ENCODE results near the gene RIC1.

RIC1 gene

DNA sequence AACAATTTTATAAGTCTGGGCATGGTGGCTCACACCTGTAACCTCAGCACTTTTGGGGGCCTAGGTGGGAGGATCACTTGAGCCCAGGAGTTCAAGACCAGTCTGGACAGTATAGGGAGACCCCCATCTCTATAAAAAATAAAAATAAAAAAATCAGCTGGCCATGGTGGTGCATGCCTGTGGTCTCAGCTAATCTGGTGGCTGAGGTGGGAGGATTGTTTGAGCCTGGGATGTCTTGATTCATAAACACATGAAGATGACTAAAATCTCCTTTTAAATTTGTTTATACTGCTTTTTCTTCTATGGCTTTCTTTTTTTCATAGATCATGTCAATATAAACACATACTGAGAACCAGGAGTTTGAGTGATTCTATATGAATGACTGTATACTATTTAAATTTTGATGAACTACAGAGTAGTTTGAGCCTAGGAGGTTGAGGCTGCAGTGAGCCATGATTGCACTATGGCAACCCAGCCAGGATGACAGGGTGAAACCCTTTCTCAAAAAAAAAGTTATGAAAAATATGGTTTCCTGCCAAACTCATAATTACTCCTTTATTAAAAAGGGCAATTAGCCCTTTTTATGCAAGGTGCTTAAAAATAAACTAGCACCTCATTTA lies 14.2 kb downstream of the RIC1 start:
- no peak for TF ChIP-seq CTCF (IDR thresholded peaks at IDR 0.05; ENCODE audit: low read depth, low read length, missing control alignments)
- no peaks in the 10 kb centered on the region for H3K27me3 ChIP-seq (replicated peaks)
- no peaks in the 10 kb centered on the region for H3K36me3 ChIP-seq (replicated peaks)
- in situ Hi-C loops (cut with HindIII; ENCODE audit: low pct_ligation_motif_present, low sequenced_read_pairs), result no loop called here
- H3K27ac ChIP-seq, result no peak overlapping the region
- DNase-seq, result no peak
- no peak overlapping the region for H3K4me3 ChIP-seq (ENCODE audit: low read depth, low read length)

DNA sequence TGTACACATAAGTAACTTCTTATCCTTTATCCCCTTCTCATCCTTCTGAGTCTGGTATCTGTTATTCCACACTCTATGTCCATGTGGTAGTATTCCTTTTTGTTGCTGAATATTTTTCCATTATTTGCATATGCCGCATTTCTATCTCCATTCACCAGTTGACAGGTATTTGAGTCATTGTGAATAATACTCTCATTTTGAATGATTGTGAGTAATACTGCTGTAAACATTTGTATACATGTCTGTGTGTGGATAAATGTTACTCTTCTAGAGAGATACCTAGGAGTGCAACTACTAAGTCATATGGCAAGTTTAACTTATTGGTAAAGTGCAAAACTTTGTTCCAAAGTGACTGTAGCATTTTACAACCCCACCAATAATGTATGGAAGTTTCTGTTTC lies 15.6 kb downstream of the RIC1 start:
- H3K27ac ChIP-seq, result no peak overlapping the region
- TF ChIP-seq CTCF (IDR thresholded peaks at IDR 0.05; ENCODE audit: low read depth, low read length, missing control alignments), result no peak
- H3K27me3 ChIP-seq (replicated peaks), result no peaks in the 10 kb centered on the region
- H3K36me3 ChIP-seq (replicated peaks), result no peaks in the 10 kb centered on the region
- DNase-seq, result no peak
- H3K4me3 ChIP-seq (ENCODE audit: low read depth, low read length), result no peak overlapping the region
- in situ Hi-C loops (cut with HindIII; ENCODE audit: low pct_ligation_motif_present, low sequenced_read_pairs), result no loop called here

DNA sequence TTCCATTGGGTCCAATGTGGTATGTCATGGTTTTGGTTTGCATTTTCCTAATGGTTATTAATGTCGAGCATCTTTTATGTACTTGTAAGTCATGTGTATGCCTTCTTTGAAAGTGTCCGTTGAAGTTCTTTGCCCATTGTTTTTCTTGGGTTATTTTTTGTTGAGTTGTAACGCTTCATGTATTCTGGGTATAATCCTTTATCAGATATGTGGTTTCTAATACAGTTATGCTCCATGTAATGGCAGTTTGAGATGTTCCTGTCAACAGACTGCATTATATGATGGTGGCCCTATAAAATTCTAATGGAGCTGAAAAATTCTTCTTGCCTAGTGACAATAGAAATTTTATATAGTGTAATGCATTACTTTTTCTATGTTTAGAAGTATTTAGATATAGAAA lies 17.2 kb downstream of the RIC1 start:
- no peak for DNase-seq
- Histone ChIP-seq H3K27me3 (replicated peaks) (no peaks in the 10 kb centered on the region), H3K4me3 (ENCODE audit: low read depth, low read length) (no peak overlapping the region), H3K27ac (no peak overlapping the region), H3K36me3 (replicated peaks) (no peaks in the 10 kb centered on the region)
- in situ Hi-C loops (cut with HindIII; ENCODE audit: low pct_ligation_motif_present, low sequenced_read_pairs), result no loop called here
- TF ChIP-seq CTCF (IDR thresholded peaks at IDR 0.05; ENCODE audit: low read depth, low read length, missing control alignments), result no peak

DNA sequence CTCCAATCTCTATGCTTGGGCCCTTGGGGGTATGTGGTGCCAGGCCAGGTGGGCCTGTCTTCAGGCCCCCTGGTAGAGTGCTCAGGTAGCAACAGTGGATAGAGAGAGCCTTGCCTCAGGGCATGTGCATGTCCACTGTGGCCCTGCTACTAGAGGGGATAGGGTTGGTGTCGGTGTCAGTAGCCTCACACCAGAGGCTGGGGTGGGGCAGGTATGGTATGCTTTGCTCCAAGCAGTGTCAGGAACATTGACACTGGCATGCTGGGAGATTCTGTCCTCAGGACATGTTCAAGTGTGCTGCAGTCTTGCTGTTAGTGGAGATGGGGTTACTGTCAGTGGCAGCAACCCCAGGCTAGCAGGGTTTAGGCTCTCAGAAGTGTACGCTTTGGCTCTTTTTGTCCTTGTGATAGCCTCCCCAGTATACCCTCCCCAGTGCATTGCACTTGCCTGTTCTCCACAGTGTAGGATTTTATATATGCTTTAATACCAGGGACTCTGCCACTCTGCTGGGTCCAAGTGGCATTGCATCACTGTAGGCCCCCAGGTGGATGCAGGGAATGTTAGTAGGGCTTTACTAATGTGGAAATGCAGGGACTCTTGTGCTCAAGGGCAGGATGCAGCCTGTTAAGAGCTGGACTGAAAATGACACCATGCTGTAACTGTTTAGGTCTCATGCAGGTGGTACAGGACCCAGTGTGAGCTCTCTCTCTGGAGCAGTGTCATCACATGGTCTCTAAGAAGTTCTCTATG lies 21.6 kb downstream of the RIC1 start:
- Histone ChIP-seq H3K27ac (no peak overlapping the region), H3K27me3 (replicated peaks) (no peaks in the 10 kb centered on the region), H3K36me3 (replicated peaks) (no peaks in the 10 kb centered on the region), H3K4me3 (ENCODE audit: low read depth, low read length) (no peak overlapping the region)
- no peak for DNase-seq
- in situ Hi-C loops (cut with HindIII; ENCODE audit: low pct_ligation_motif_present, low sequenced_read_pairs), result no loop called here
- TF ChIP-seq CTCF (IDR thresholded peaks at IDR 0.05; ENCODE audit: low read depth, low read length, missing control alignments), result no peak

GRCh38 chr9:5651246-5651645 lies 22.3 kb downstream of the RIC1 start:
- Histone ChIP-seq H3K27ac (no peak overlapping the region), H3K4me3 (ENCODE audit: low read depth, low read length) (no peak overlapping the region), H3K27me3 (replicated peaks) (no peaks in the 10 kb centered on the region), H3K36me3 (replicated peaks) (no peaks in the 10 kb centered on the region)
- no peak for TF ChIP-seq CTCF (IDR thresholded peaks at IDR 0.05; ENCODE audit: low read depth, low read length, missing control alignments)
- in situ Hi-C loops (cut with HindIII; ENCODE audit: low pct_ligation_motif_present, low sequenced_read_pairs), result no loop called here
- DNase-seq, result no peak
